Stomach (tissue), 4 donors: ENCODE results near the gene TASL.

Experiments used
- CTCF ChIP-seq, 7 experiments: fragments of 450-650 bp in 4 of 7; fragments of 200-600 bp in 3 of 7; sonication (generic) in 3 of 7; IDR thresholded peaks; one replicate each; pipeline ENCODE4 v1.5.1; 2016 to 2019; ENCODE audit warnings: antibody characterized with exemption in 7 of 7, control low read depth in 2 of 7, mild to moderate bottlenecking in 1 of 7
- EP300 ChIP-seq: sonication (generic); formaldehyde crosslinking; IDR thresholded peaks from one replicate; pipeline ENCODE4 v1.6.1; 2017; ENCODE audit warnings: antibody characterized with exemption
- POLR2A ChIP-seq, 4 donors: fragments of 450-650 bp; IDR thresholded peaks; one replicate each; pipeline ENCODE4 v1.6.1; 2016; ENCODE audit warnings: antibody characterized with exemption in 4 of 4, control low read depth in 2 of 4, mild to moderate bottlenecking in 1 of 4, moderate library complexity in 1 of 4
- POLR2AphosphoS5 ChIP-seq, 3 donors: sonication (generic); formaldehyde crosslinking; IDR thresholded peaks; one replicate each; pipeline ENCODE4 v1.6.1; 2016; ENCODE audit warnings: antibody characterized with exemption in 3 of 3

DNA sequence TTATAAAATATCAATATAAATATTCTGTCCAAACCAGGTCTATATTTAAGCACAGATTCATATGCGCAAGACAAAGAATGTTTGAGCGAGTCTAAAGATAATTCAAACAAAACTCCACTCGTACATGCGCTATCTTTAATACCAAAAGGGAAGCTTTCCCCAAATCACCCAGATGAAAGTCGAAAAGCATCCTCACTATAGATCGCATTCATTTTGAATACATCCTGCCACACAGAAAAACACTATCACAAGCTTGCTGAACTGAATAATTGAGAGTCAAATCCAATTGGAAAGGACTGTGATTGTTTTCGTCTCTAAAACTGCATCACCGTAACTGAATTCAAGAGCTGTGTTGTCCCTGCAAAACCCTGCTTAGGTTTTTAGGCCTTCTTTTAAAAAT lies 685 bp downstream of the TASL start:
- TF ChIP-seq EP300 (no peak), CTCF (IDR thresholded peaks at IDR 0.05) (no peak), POLR2A (IDR thresholded peaks at IDR 0.05) (no peak), POLR2AphosphoS5 (IDR thresholded peaks at IDR 0.05) (no peak)
